ENCODE data around the gene ARID3B.

GRCh38 chr15:74555192-74555591 is 14.2 kb downstream of the ARID3B start:
- TF ChIP-seq CTCF (IDR thresholded peaks at IDR 0.05) (no peak), POLR2A (IDR thresholded peaks at IDR 0.05; ENCODE audit: low read depth) (no peak)
